Measurements from ENCODE around the gene MSANTD2. TPM values are rescaled to one million over a fixed set of nuclear protein-coding genes. Genes with fewer than 3 reads are reported as not detected.
A peak's percentile ranks its signal among the peaks of the same experiment; 100 is the strongest.

MSANTD2 gene
- total RNA-seq, 1 experiment from 2014 or later = 6.7 TPM

GRCh38 chr11:124760205-124760652 is 40.0 kb downstream of the MSANTD2 start:
- in situ Hi-C loops (cut with HindIII; ENCODE audit: low pct_unique_long_range_greater_than_20kb, low sequenced_read_pairs) = no loop called here
- no peak for DNase-seq (ENCODE audit: low read depth, low spot score)

GRCh38 chr11:124759266-124760204 is 40.7 kb downstream of the MSANTD2 start:
- DNase-seq (ENCODE audit: low read depth, low spot score) = no peak
- in situ Hi-C loops (cut with HindIII; ENCODE audit: low pct_unique_long_range_greater_than_20kb, low sequenced_read_pairs) = no loop called here

- peak; percentile 46 for DNase-seq (ENCODE audit: low read depth, low spot score)
- in situ Hi-C loops (cut with HindIII; ENCODE audit: low pct_unique_long_range_greater_than_20kb, low sequenced_read_pairs) = no loop called here
Measured at GRCh38 chr11:124758355-124759265, 41.6 kb downstream of the MSANTD2 start.

- in situ Hi-C loops (cut with HindIII; ENCODE audit: low pct_unique_long_range_greater_than_20kb, low sequenced_read_pairs) = no loop called here
- DNase-seq (ENCODE audit: low read depth, low spot score) = no peak
Measured at GRCh38 chr11:124757320-124757719, 42.9 kb downstream of the MSANTD2 start.

- DNase-seq (ENCODE audit: low read depth, low spot score) = no peak
- in situ Hi-C loops (cut with HindIII; ENCODE audit: low pct_unique_long_range_greater_than_20kb, low sequenced_read_pairs) = no loop called here
Measured at GRCh38 chr11:124756753-124757227, 43.4 kb downstream of the MSANTD2 start.

- in situ Hi-C loops (cut with HindIII; ENCODE audit: low pct_unique_long_range_greater_than_20kb, low sequenced_read_pairs) = no loop called here
Measured at GRCh38 chr11:124756033-124756752, 44.0 kb downstream of the MSANTD2 start.

GRCh38 chr11:124754710-124755109 is 45.5 kb downstream of the MSANTD2 start:
- DNase-seq (ENCODE audit: low read depth, low spot score) = no peak
- in situ Hi-C loops (cut with HindIII; ENCODE audit: low pct_unique_long_range_greater_than_20kb, low sequenced_read_pairs) = no loop called here

More at GRCh38 chr11:124756033-124756752, 44.0 kb downstream of the MSANTD2 start:
- no peak for DNase-seq (ENCODE audit: low read depth, low spot score)

GRCh38 chr11:124754309-124754708 is 45.9 kb downstream of the MSANTD2 start:
- DNase-seq (ENCODE audit: low read depth, low spot score) = no peak
- in situ Hi-C loops (cut with HindIII; ENCODE audit: low pct_unique_long_range_greater_than_20kb, low sequenced_read_pairs) = no loop called here

GRCh38 chr11:124753624-124754023 is 46.6 kb downstream of the MSANTD2 start:
- in situ Hi-C loops (cut with HindIII; ENCODE audit: low pct_unique_long_range_greater_than_20kb, low sequenced_read_pairs) = no loop called here

GRCh38 chr11:124753205-124753604 is 47.0 kb downstream of the MSANTD2 start:
- in situ Hi-C loops (cut with HindIII; ENCODE audit: low pct_unique_long_range_greater_than_20kb, low sequenced_read_pairs) = no loop called here
- no peak for DNase-seq (ENCODE audit: low read depth, low spot score)

More at GRCh38 chr11:124753624-124754023, 46.6 kb downstream of the MSANTD2 start:
- no peak for DNase-seq (ENCODE audit: low read depth, low spot score)

GRCh38 chr11:124752471-124753102 is 47.6 kb downstream of the MSANTD2 start:
- DNase-seq (ENCODE audit: low read depth, low spot score) = no peak
- in situ Hi-C loops (cut with HindIII; ENCODE audit: low pct_unique_long_range_greater_than_20kb, low sequenced_read_pairs) = no loop called here

- in situ Hi-C loops (cut with HindIII; ENCODE audit: low pct_unique_long_range_greater_than_20kb, low sequenced_read_pairs) = no loop called here
- DNase-seq (ENCODE audit: low read depth, low spot score) = no peak
Measured at GRCh38 chr11:124751741-124752470, 48.3 kb downstream of the MSANTD2 start, which contains the start of gene VSIG2. VSIG2 (minus strand) TSS chr11:124752255; CDS start chr11:124752137, 118 bp downstream.

GRCh38 chr11:124751391-124751740 is 48.8 kb downstream of the MSANTD2 start:
- DNase-seq (ENCODE audit: low read depth, low spot score) = no peak
- in situ Hi-C loops (cut with HindIII; ENCODE audit: low pct_unique_long_range_greater_than_20kb, low sequenced_read_pairs) = no loop called here

GRCh38 chr11:124749912-124750311 is 50.3 kb downstream of the MSANTD2 start:
- no peak for DNase-seq (ENCODE audit: low read depth, low spot score)
- in situ Hi-C loops (cut with HindIII; ENCODE audit: low pct_unique_long_range_greater_than_20kb, low sequenced_read_pairs) = no loop called here

GRCh38 chr11:124748481-124749343 is 51.5 kb downstream of the MSANTD2 start:
- no peak for DNase-seq (ENCODE audit: low read depth, low spot score)
- in situ Hi-C loops (cut with HindIII; ENCODE audit: low pct_unique_long_range_greater_than_20kb, low sequenced_read_pairs) = no loop called here

GRCh38 chr11:124748100-124748418 is 52.1 kb downstream of the MSANTD2 start:
- DNase-seq (ENCODE audit: low read depth, low spot score) = no peak
- in situ Hi-C loops (cut with HindIII; ENCODE audit: low pct_unique_long_range_greater_than_20kb, low sequenced_read_pairs) = no loop called here

All from SK-MEL-5 (cell line).